PC-9 (cell line): ENCODE results near the gene GGN.

ENCODE experiments used
- EZH2 ChIP-seq: fragments of 200-600 bp; sonication (generic); IDR thresholded peaks from 2 replicates; pipeline ENCODE4 v1.8.0; 2017; ENCODE audit warnings: antibody characterized with exemption, low read depth
- TF ChIP-seq, protein P1 (sequence below): fragments of 200-600 bp; sonication (generic); conservative IDR thresholded peaks from 2 replicates; pipeline ENCODE4 v1.6.1; 2017; ENCODE audit warnings: mixed run types, antibody characterized with exemption, mild to moderate bottlenecking, moderate library complexity

- no peak for TF ChIP-seq EZH2
- TF ChIP-seq, protein P1, sequence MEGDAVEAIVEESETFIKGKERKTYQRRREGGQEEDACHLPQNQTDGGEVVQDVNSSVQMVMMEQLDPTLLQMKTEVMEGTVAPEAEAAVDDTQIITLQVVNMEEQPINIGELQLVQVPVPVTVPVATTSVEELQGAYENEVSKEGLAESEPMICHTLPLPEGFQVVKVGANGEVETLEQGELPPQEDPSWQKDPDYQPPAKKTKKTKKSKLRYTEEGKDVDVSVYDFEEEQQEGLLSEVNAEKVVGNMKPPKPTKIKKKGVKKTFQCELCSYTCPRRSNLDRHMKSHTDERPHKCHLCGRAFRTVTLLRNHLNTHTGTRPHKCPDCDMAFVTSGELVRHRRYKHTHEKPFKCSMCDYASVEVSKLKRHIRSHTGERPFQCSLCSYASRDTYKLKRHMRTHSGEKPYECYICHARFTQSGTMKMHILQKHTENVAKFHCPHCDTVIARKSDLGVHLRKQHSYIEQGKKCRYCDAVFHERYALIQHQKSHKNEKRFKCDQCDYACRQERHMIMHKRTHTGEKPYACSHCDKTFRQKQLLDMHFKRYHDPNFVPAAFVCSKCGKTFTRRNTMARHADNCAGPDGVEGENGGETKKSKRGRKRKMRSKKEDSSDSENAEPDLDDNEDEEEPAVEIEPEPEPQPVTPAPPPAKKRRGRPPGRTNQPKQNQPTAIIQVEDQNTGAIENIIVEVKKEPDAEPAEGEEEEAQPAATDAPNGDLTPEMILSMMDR, result no peak
Observed at GRCh38 chr19:38350883-38351282, 37.0 kb downstream of the GGN start.
